Thymus (tissue), 11 donors: ENCODE results near the gene OMA1. TPM values are rescaled to one million over a fixed set of nuclear protein-coding genes. Genes with fewer than 3 reads are reported as not detected.
A peak's percentile ranks its signal among the peaks of the same experiment; 100 is the strongest.

Experiments
- DNase-seq, 9 donors: peaks; one replicate each; pipeline ENCODE4 v3.0.0-alpha.2; 2013; ENCODE audit warnings: low spot score in 9 of 9, low read depth in 6 of 9, missing footprints in 1 of 9
- H3K27ac ChIP-seq, 2 donors: one replicate each; pipeline ENCODE4 v1.5.1; 2013; ENCODE audit warnings: control low read depth in 1 of 2, low read depth in 1 of 2, low read length in 1 of 2, mild to moderate bottlenecking in 1 of 2, moderate library complexity in 1 of 2
- H3K27me3 ChIP-seq, 2 donors: one replicate each; pipeline ENCODE4 v1.5.1; 2013; ENCODE audit warnings: low read length in 1 of 2; ENCODE audit not compliant: control insufficient read depth in 2 of 2, insufficient read depth in 1 of 2
- H3K36me3 ChIP-seq, 2 donors: one replicate each; pipeline ENCODE4 v1.5.1; 2013; ENCODE audit warnings: low read length in 1 of 2, mild to moderate bottlenecking in 1 of 2, moderate library complexity in 1 of 2; ENCODE audit not compliant: control insufficient read depth in 2 of 2, insufficient read depth in 2 of 2
- H3K4me1 ChIP-seq, 2 donors: one replicate each; pipeline ENCODE4 v1.5.1; 2013; ENCODE audit warnings: low read length in 2 of 2; ENCODE audit not compliant: control insufficient read depth in 2 of 2, insufficient read depth in 2 of 2
- H3K4me3 ChIP-seq, 2 donors: one replicate each; pipeline ENCODE4 v1.5.1; 2013; ENCODE audit warnings: low read length in 2 of 2, control low read depth in 1 of 2, mild to moderate bottlenecking in 1 of 2
- H3K9me3 ChIP-seq, 2 donors: one replicate each; pipeline ENCODE4 v1.5.1; 2013; ENCODE audit warnings: low read length in 1 of 2, mild to moderate bottlenecking in 1 of 2; ENCODE audit not compliant: control insufficient read depth in 2 of 2, insufficient read depth in 1 of 2
- WGBS: extraction: QIAGEN DNeasy Blood & Tissue Kit; methylation state at CpG from one replicate; pipeline ENCODE4 v1.1.7; 2013; 5-methylcytosine and 5-hydroxymethylcytosine counted together
- polyA plus RNA-seq: library from polyadenylated mRNA; stranded (reverse); fragments of 200-250 nt; gene quantifications from one replicate; pipeline ENCODE4 v1.2.3, GENCODE V29; 2013
- total RNA-seq: library from RNA; stranded (reverse); fragments of 120-200 nt; gene quantifications from one replicate; pipeline ENCODE4 v1.2.4, GENCODE V29; 2013
- donor health status: healthy.

The OMA1 gene
- total and polyA plus RNA-seq, 2 donors: 36.0 to 53.8 TPM

GRCh38 chr1:58576325-58576726 is 29.8 kb upstream of the OMA1 start:
- WGBS: 5% methylated on average over 43 of the region's 43 CpGs
- Histone ChIP-seq H3K4me1 (peaks cover 0 to 3% of the 10 kb centered on the region in 2 donors), H3K27ac (no peak overlapping the region), H3K9me3 (peaks cover 0 to 5% of the 10 kb centered on the region in 2 donors), H3K36me3 (no peaks in the 10 kb centered on the region), H3K4me3 (peak overlapping the region in 1 of 2 donors; percentile 19), H3K27me3 (peaks cover 37 to 61% of the 10 kb centered on the region in 2 donors)
- DNase-seq: peak in 1 of 9 donors; percentile 4

- DNase-seq: no peak
- peaks cover 0 to 3% of the 10 kb centered on the region in 2 donors for H3K4me1 ChIP-seq
These were observed 29.2 kb upstream of the OMA1 start for GRCh38 chr1:58575551-58576324.

GRCh38 chr1:58574816-58575215 is 28.3 kb upstream of the OMA1 start:
- H3K36me3 ChIP-seq: no peaks in the 10 kb centered on the region
- H3K4me1 ChIP-seq: peaks cover 0 to 3% of the 10 kb centered on the region in 2 donors
- WGBS: 96% methylated on average over 2 of the region's 2 CpGs
- peaks cover 37 to 67% of the 10 kb centered on the region in 2 donors for H3K27me3 ChIP-seq
- no peak overlapping the region for H3K27ac ChIP-seq
- peaks cover 0 to 5% of the 10 kb centered on the region in 2 donors for H3K9me3 ChIP-seq
- no peak overlapping the region for H3K4me3 ChIP-seq
- DNase-seq: no peak

More at GRCh38 chr1:58575551-58576324, 29.2 kb upstream of the OMA1 start:
- Histone ChIP-seq H3K27me3 (peaks cover 37 to 66% of the 10 kb centered on the region in 2 donors), H3K9me3 (peaks cover 0 to 5% of the 10 kb centered on the region in 2 donors), H3K4me3 (no peak overlapping the region), H3K36me3 (no peaks in the 10 kb centered on the region), H3K27ac (no peak overlapping the region)
- 40% methylated on average over 32 of the region's 32 CpGs for WGBS

- peaks cover 37 to 61% of the 10 kb centered on the region in 2 donors for H3K27me3 ChIP-seq
These were observed 27.4 kb upstream of the OMA1 start for GRCh38 chr1:58573705-58574591.

GRCh38 chr1:58573138-58573537 is 26.6 kb upstream of the OMA1 start:
- peaks cover 0 to 3% of the 10 kb centered on the region in 2 donors for H3K4me1 ChIP-seq

More at GRCh38 chr1:58573705-58574591, 27.4 kb upstream of the OMA1 start:
- H3K4me3 ChIP-seq: no peak overlapping the region
- no peaks in the 10 kb centered on the region for H3K36me3 ChIP-seq
- 87% methylated on average over 4 of the region's 4 CpGs for WGBS
- peaks cover 0 to 5% of the 10 kb centered on the region in 2 donors for H3K9me3 ChIP-seq
- peak in 1 of 9 donors; percentile 28 for DNase-seq
- H3K4me1 ChIP-seq: peaks cover 0 to 3% of the 10 kb centered on the region in 2 donors
- H3K27ac ChIP-seq: no peak overlapping the region

GRCh38 chr1:58572690-58573089 is 26.2 kb upstream of the OMA1 start:
- WGBS: 93% methylated on average over 2 of the region's 2 CpGs
- no peak for DNase-seq
- H3K36me3 ChIP-seq: no peaks in the 10 kb centered on the region
- H3K4me1 ChIP-seq: peaks cover 0 to 3% of the 10 kb centered on the region in 2 donors
- no peak overlapping the region for H3K27ac ChIP-seq
- no peak overlapping the region for H3K4me3 ChIP-seq
- H3K9me3 ChIP-seq: peaks cover 0 to 5% of the 10 kb centered on the region in 2 donors
- peaks cover 32 to 50% of the 10 kb centered on the region in 2 donors for H3K27me3 ChIP-seq

More at GRCh38 chr1:58573138-58573537, 26.6 kb upstream of the OMA1 start:
- Histone ChIP-seq H3K4me3 (no peak overlapping the region), H3K27ac (no peak overlapping the region), H3K36me3 (no peaks in the 10 kb centered on the region), H3K9me3 (peaks cover 0 to 5% of the 10 kb centered on the region in 2 donors), H3K27me3 (peaks cover 36 to 55% of the 10 kb centered on the region in 2 donors)
- WGBS: 93% methylated on average over 2 of the region's 2 CpGs
- DNase-seq: no peak

- no peak overlapping the region for H3K27ac ChIP-seq
These were observed 25.1 kb upstream of the OMA1 start for GRCh38 chr1:58571616-58572015.

GRCh38 chr1:58570817-58571216 is 24.3 kb upstream of the OMA1 start:
- no peak overlapping the region for H3K27ac ChIP-seq
- no peak overlapping the region for H3K4me3 ChIP-seq
- H3K36me3 ChIP-seq: no peaks in the 10 kb centered on the region
- no peak for DNase-seq
- peaks cover 16 to 32% of the 10 kb centered on the region in 2 donors for H3K27me3 ChIP-seq
- no peaks in the 10 kb centered on the region for H3K9me3 ChIP-seq
- H3K4me1 ChIP-seq: no peaks in the 10 kb centered on the region
- 95% methylated on average over 2 of the region's 2 CpGs for WGBS

More at GRCh38 chr1:58571616-58572015, 25.1 kb upstream of the OMA1 start:
- peaks cover 0 to 5% of the 10 kb centered on the region in 2 donors for H3K9me3 ChIP-seq
- H3K4me1 ChIP-seq: peaks cover 0 to 3% of the 10 kb centered on the region in 2 donors
- H3K27me3 ChIP-seq: peaks cover 22 to 40% of the 10 kb centered on the region in 2 donors
- DNase-seq: no peak
- H3K4me3 ChIP-seq: no peak overlapping the region
- no peaks in the 10 kb centered on the region for H3K36me3 ChIP-seq

- H3K4me1 ChIP-seq: no peaks in the 10 kb centered on the region
- H3K27me3 ChIP-seq: peaks cover 9 to 25% of the 10 kb centered on the region in 2 donors
- no peaks in the 10 kb centered on the region for H3K9me3 ChIP-seq
- H3K4me3 ChIP-seq: no peak overlapping the region
- H3K36me3 ChIP-seq: no peaks in the 10 kb centered on the region
- no peak for DNase-seq
- H3K27ac ChIP-seq: no peak overlapping the region
These were observed 23.6 kb upstream of the OMA1 start for GRCh38 chr1:58570094-58570493.
